ENCODE measurements around the gene SNX21. TPM values are rescaled to one million over a fixed set of nuclear protein-coding genes. Genes with fewer than 3 reads are reported as not detected.
"Not testable (repeated sequence)": the region's sequence is repeated elsewhere in the genome, so short reads cannot be mapped to it uniquely, and the experiment has no call there.

Gene SNX21
- total RNA-seq, 1 experiment from 2014 or later, result 3.1 TPM

GRCh38 chr20:45827030-45827652, 6.5 kb upstream of the SNX21 start, which contains the start of gene TNNC2:
Gene TNNC2, minus strand, starts transcription at chr20:45827312. Its CDS starts 64 bp downstream, at chr20:45827248.
- Histone ChIP-seq H3K4me3 (ENCODE audit: low read depth, low read length, poor library complexity, severe bottlenecking) (no peak within 1 kb of the TSS), H3K9me3 (ENCODE audit: low read depth, low read length, poor library complexity, severe bottlenecking) (no peaks in the 10 kb centered on the region), H3K27ac (ENCODE audit: low read depth, low read length, poor library complexity, severe bottlenecking) (no peak within 1 kb of the TSS), H3K4me1 (ENCODE audit: insufficient read depth, low read length, poor library complexity, severe bottlenecking) (no peaks in the 10 kb centered on the region), H3K27me3 (replicated peaks; ENCODE audit: insufficient read depth, low read depth, low read length, poor library complexity) (no peaks in the 10 kb centered on the region), H3K36me3 (ENCODE audit: insufficient read depth, low read length, poor library complexity, severe bottlenecking) (no peaks in the 10 kb centered on the region)
- no TSS peak for BruUV-seq (replicated peaks)
- TF ChIP-seq CTCF (conservative IDR thresholded peaks at IDR 0.05; ENCODE audit: low read depth, low read length) (no peak), EZH2 (IDR thresholded peaks at IDR 0.05; ENCODE audit: borderline replicate concordance, low read depth, low read length, poor library complexity, severe bottlenecking) (no peak)
- no peak for DNase-seq (ENCODE audit: low spot score)
- intact Hi-C loops (cut with micrococcal nuclease; ENCODE audit: unreplicated experiment), result no loop called here
- POLR2A ChIA-PET (ENCODE audit: low non-redundant PET), result no interaction called here
- CTCF ChIA-PET, result no interaction called here

- ChIA-PET CTCF (no interaction called here), POLR2A (ENCODE audit: low non-redundant PET) (no interaction called here)
- intact Hi-C loops (cut with micrococcal nuclease; ENCODE audit: unreplicated experiment), result no loop called here
- no peak for DNase-seq (ENCODE audit: low spot score)
- BruUV-seq (replicated peaks), result no TSS peak
- Histone ChIP-seq H3K27me3 (replicated peaks; ENCODE audit: insufficient read depth, low read depth, low read length, poor library complexity) (no peaks in the 10 kb centered on the region), H3K9me3 (ENCODE audit: low read depth, low read length, poor library complexity, severe bottlenecking) (no peaks in the 10 kb centered on the region), H3K4me1 (ENCODE audit: insufficient read depth, low read length, poor library complexity, severe bottlenecking) (peaks cover under 1% of the 10 kb centered on the region), H3K27ac (ENCODE audit: low read depth, low read length, poor library complexity, severe bottlenecking) (no peak overlapping the region), H3K4me3 (ENCODE audit: low read depth, low read length, poor library complexity, severe bottlenecking) (no peak overlapping the region), H3K36me3 (ENCODE audit: insufficient read depth, low read length, poor library complexity, severe bottlenecking) (no peaks in the 10 kb centered on the region)
- TF ChIP-seq EZH2 (IDR thresholded peaks at IDR 0.05; ENCODE audit: borderline replicate concordance, low read depth, low read length, poor library complexity, severe bottlenecking) (no peak), CTCF (conservative IDR thresholded peaks at IDR 0.05; ENCODE audit: low read depth, low read length) (no peak)
These were observed 5.9 kb upstream of the SNX21 start for GRCh38 chr20:45827712-45828111.

GRCh38 chr20:45828589-45828988, 5.0 kb upstream of the SNX21 start:
- Histone ChIP-seq H3K9me3 (ENCODE audit: low read depth, low read length, poor library complexity, severe bottlenecking) (no peaks in the 10 kb centered on the region), H3K27ac (ENCODE audit: low read depth, low read length, poor library complexity, severe bottlenecking) (no peak overlapping the region), H3K36me3 (ENCODE audit: insufficient read depth, low read length, poor library complexity, severe bottlenecking) (no peaks in the 10 kb centered on the region), H3K4me1 (ENCODE audit: insufficient read depth, low read length, poor library complexity, severe bottlenecking) (peaks cover 8% of the 10 kb centered on the region), H3K4me3 (ENCODE audit: low read depth, low read length, poor library complexity, severe bottlenecking) (no peak overlapping the region), H3K27me3 (replicated peaks; ENCODE audit: insufficient read depth, low read depth, low read length, poor library complexity) (no peaks in the 10 kb centered on the region)
- ChIA-PET POLR2A (ENCODE audit: low non-redundant PET) (no interaction called here), CTCF (no interaction called here)
- no TSS peak for BruUV-seq (replicated peaks)
- no peak for DNase-seq (ENCODE audit: low spot score)
- TF ChIP-seq CTCF (conservative IDR thresholded peaks at IDR 0.05; ENCODE audit: low read depth, low read length) (no peak), EZH2 (IDR thresholded peaks at IDR 0.05; ENCODE audit: borderline replicate concordance, low read depth, low read length, poor library complexity, severe bottlenecking) (no peak)
- intact Hi-C loops (cut with micrococcal nuclease; ENCODE audit: unreplicated experiment), result no loop called here

- BruUV-seq (replicated peaks); H3K36me3 ChIP-seq (ENCODE audit: insufficient read depth, low read length, poor library complexity, severe bottlenecking); H3K4me1 ChIP-seq (ENCODE audit: insufficient read depth, low read length, poor library complexity, severe bottlenecking); H3K9me3 ChIP-seq (ENCODE audit: low read depth, low read length, poor library complexity, severe bottlenecking); H3K27me3 ChIP-seq (replicated peaks; ENCODE audit: insufficient read depth, low read depth, low read length, poor library complexity); intact Hi-C loops (cut with micrococcal nuclease; ENCODE audit: unreplicated experiment); CTCF ChIA-PET; H3K27ac ChIP-seq (ENCODE audit: low read depth, low read length, poor library complexity, severe bottlenecking); DNase-seq (ENCODE audit: low spot score); H3K4me3 ChIP-seq (ENCODE audit: low read depth, low read length, poor library complexity, severe bottlenecking): not testable (repeated sequence)
- POLR2A ChIA-PET (ENCODE audit: low non-redundant PET), result interaction anchor here (0.7 kb wide), 1 partner anchor 9 kb away, joined by 4 read pairs; no protein-coding TSS in a partner anchor
These were observed 3.9 kb upstream of the SNX21 start for GRCh38 chr20:45829673-45830106.
